Muscle of leg (tissue), 11 donors: ENCODE measurements around the gene ELL. TPM values are rescaled to one million over a fixed set of nuclear protein-coding genes. Genes with fewer than 3 reads are reported as not detected.

Experiments used
- DNase-seq: peaks from one replicate; pipeline ENCODE4 v3.0.0; 2013
- H3K27ac ChIP-seq: one replicate; pipeline ENCODE4 v1.5.1; 2013; ENCODE audit warnings: mild to moderate bottlenecking, low read length, control low read depth
- H3K27me3 ChIP-seq: one replicate; pipeline ENCODE4 v1.6.1; 2013; ENCODE audit warnings: low read length; ENCODE audit not compliant: control insufficient read depth, insufficient read depth
- H3K36me3 ChIP-seq: one replicate; pipeline ENCODE4 v1.6.1; 2013; ENCODE audit warnings: low read length; ENCODE audit not compliant: control insufficient read depth, insufficient read depth
- H3K4me1 ChIP-seq: one replicate; pipeline ENCODE4 v1.6.1; 2013; ENCODE audit warnings: low read length; ENCODE audit not compliant: control insufficient read depth, insufficient read depth
- H3K4me3 ChIP-seq: one replicate; pipeline ENCODE4 v1.5.1; 2013; ENCODE audit warnings: low read length, control low read depth
- H3K9me3 ChIP-seq: replicated peaks from 2 replicates; pipeline ENCODE4 v1.6.1; 2013; ENCODE audit warnings: low read depth, low read length; ENCODE audit not compliant: control insufficient read depth
- WGBS: methylation state at CpG from one replicate; pipeline ENCODE4 v1.1.5; 2013; ENCODE audit warnings: missing lambda C conversion rate; ENCODE audit not compliant: insufficient coverage; 5-methylcytosine and 5-hydroxymethylcytosine counted together
- polyA plus RNA-seq, 8 donors: library from polyadenylated mRNA; unstranded; fragments of 120-200 nt; gene quantifications; one replicate each; pipeline versions ENCODE4 v1.2.1 to v1.2.3, GENCODE V29; 2013; ENCODE audit warnings: inconsistent platforms in 1 of 8, low replicate concordance in 1 of 8; ENCODE audit not compliant: insufficient read length in 8 of 8, insufficient read depth in 1 of 8
- total RNA-seq: library from RNA; stranded (reverse); fragments of 120-200 nt; gene quantifications from one replicate; pipeline ENCODE4 v1.2.4, GENCODE V29; 2013

ELL gene
- total and polyA plus RNA-seq, 9 donors, result 11.4 to 20.3 (median 16.7) TPM

GRCh38 chr19:18473003-18473705 lies 48.7 kb downstream of the ELL start:
- 75% methylated on average over 8 of the region's 8 CpGs for WGBS
- no peak overlapping the region for H3K4me3 ChIP-seq
- H3K9me3 ChIP-seq, result no peaks in the 10 kb centered on the region
- H3K27ac ChIP-seq, result no peak overlapping the region
- no peaks in the 10 kb centered on the region for H3K27me3 ChIP-seq
- peaks cover 25% of the 10 kb centered on the region for H3K36me3 ChIP-seq
- peaks cover 47% of the 10 kb centered on the region for H3K4me1 ChIP-seq
- peak; percentile 24 for DNase-seq

GRCh38 chr19:18470787-18471186 lies 51.1 kb downstream of the ELL start:
- H3K9me3 ChIP-seq, result no peaks in the 10 kb centered on the region
- H3K27me3 ChIP-seq, result no peaks in the 10 kb centered on the region
- no peak overlapping the region for H3K4me3 ChIP-seq
- H3K4me1 ChIP-seq, result peaks cover 25% of the 10 kb centered on the region
- WGBS, result no CpG with 5 or more reads among the region's 2 CpGs
- no peak overlapping the region for H3K27ac ChIP-seq
- DNase-seq, result no peak
- peaks cover 19% of the 10 kb centered on the region for H3K36me3 ChIP-seq

GRCh38 chr19:18469069-18469846 lies 52.6 kb downstream of the ELL start:
- 64% methylated on average over 22 of the region's 28 CpGs for WGBS
- H3K27ac ChIP-seq, result no peak overlapping the region
- no peak overlapping the region for H3K4me3 ChIP-seq
- H3K27me3 ChIP-seq, result no peaks in the 10 kb centered on the region
- peaks cover 30% of the 10 kb centered on the region for H3K4me1 ChIP-seq
- peak; percentile 75 for DNase-seq
- H3K9me3 ChIP-seq, result no peaks in the 10 kb centered on the region
- peaks cover 32% of the 10 kb centered on the region for H3K36me3 ChIP-seq

- Histone ChIP-seq H3K36me3 (peaks cover 34% of the 10 kb centered on the region), H3K9me3 (no peaks in the 10 kb centered on the region), H3K4me3 (no peak overlapping the region), H3K27me3 (no peaks in the 10 kb centered on the region), H3K27ac (no peak overlapping the region), H3K4me1 (peaks cover 25% of the 10 kb centered on the region)
- WGBS, result 64% methylated on average over 3 of the region's 3 CpGs
- no peak for DNase-seq
Observed at GRCh38 chr19:18468517-18468916, 53.4 kb downstream of the ELL start.

- DNase-seq, result no peak
- Histone ChIP-seq H3K4me1 (peaks cover 21% of the 10 kb centered on the region), H3K36me3 (peaks cover 36% of the 10 kb centered on the region), H3K9me3 (no peaks in the 10 kb centered on the region), H3K4me3 (no peak overlapping the region), H3K27ac (no peak overlapping the region), H3K27me3 (no peaks in the 10 kb centered on the region)
- WGBS, result no CpG with 5 or more reads among the region's 3 CpGs
Observed at GRCh38 chr19:18467978-18468377, 53.9 kb downstream of the ELL start.

GRCh38 chr19:18466354-18466753 lies 55.5 kb downstream of the ELL start:
- no peak for DNase-seq
- Histone ChIP-seq H3K4me3 (no peak overlapping the region), H3K27ac (no peak overlapping the region), H3K27me3 (no peaks in the 10 kb centered on the region), H3K9me3 (no peaks in the 10 kb centered on the region), H3K36me3 (peaks cover 35% of the 10 kb centered on the region), H3K4me1 (peaks cover 25% of the 10 kb centered on the region)
- 89% methylated on average over 8 of the region's 11 CpGs for WGBS

GRCh38 chr19:18465964-18466339 lies 55.9 kb downstream of the ELL start:
- Histone ChIP-seq H3K27me3 (no peaks in the 10 kb centered on the region), H3K4me1 (peaks cover 29% of the 10 kb centered on the region), H3K27ac (no peak overlapping the region), H3K4me3 (no peak overlapping the region), H3K9me3 (no peaks in the 10 kb centered on the region), H3K36me3 (peaks cover 38% of the 10 kb centered on the region)
- DNase-seq, result no peak
- WGBS, result 77% methylated on average over 2 of the region's 6 CpGs

- Histone ChIP-seq H3K36me3 (peaks cover 43% of the 10 kb centered on the region), H3K4me1 (peaks cover 35% of the 10 kb centered on the region), H3K9me3 (no peaks in the 10 kb centered on the region), H3K4me3 (no peak overlapping the region), H3K27ac (peak overlapping the region; percentile 82), H3K27me3 (no peaks in the 10 kb centered on the region)
- WGBS, result 95% methylated on average over 21 of the region's 30 CpGs
- DNase-seq, result no peak
Observed at GRCh38 chr19:18465214-18465963, 56.5 kb downstream of the ELL start.

- H3K4me1 ChIP-seq, result peaks cover 37% of the 10 kb centered on the region
- H3K27me3 ChIP-seq, result no peaks in the 10 kb centered on the region
- peak overlapping the region; percentile 82 for H3K27ac ChIP-seq
- peak; percentile 92 for DNase-seq
- no peak overlapping the region for H3K4me3 ChIP-seq
- H3K9me3 ChIP-seq, result no peaks in the 10 kb centered on the region
- peaks cover 45% of the 10 kb centered on the region for H3K36me3 ChIP-seq
- WGBS, result 12% methylated on average over 7 of the region's 8 CpGs
Observed at GRCh38 chr19:18464646-18465045, 57.2 kb downstream of the ELL start.

GRCh38 chr19:18461471-18461870 lies 60.4 kb downstream of the ELL start:
- Histone ChIP-seq H3K36me3 (peaks cover 56% of the 10 kb centered on the region), H3K4me3 (no peak overlapping the region), H3K27me3 (no peaks in the 10 kb centered on the region), H3K4me1 (peaks cover 51% of the 10 kb centered on the region), H3K27ac (peak overlapping the region; percentile 89), H3K9me3 (no peaks in the 10 kb centered on the region)
- no peak for DNase-seq
- 97% methylated on average over 22 of the region's 22 CpGs for WGBS
